ENCODE data around the gene TBC1D22A. TPM values are rescaled to one million over a fixed set of nuclear protein-coding genes. Genes with fewer than 3 reads are reported as not detected.

Gene TBC1D22A
- total RNA-seq, 2 donors from 2014 or later = 21.0 to 27.9 TPM

- no peaks in the 10 kb centered on the region for H3K9me3 ChIP-seq (ENCODE audit: control insufficient read depth, low read length)
- H3K9ac ChIP-seq (ENCODE audit: extremely low read depth, low read length, poor library complexity, severe bottlenecking) = no peak overlapping the region
- H3K4me1 ChIP-seq (ENCODE audit: control insufficient read depth, insufficient read depth, low read length) = peaks cover 6% of the 10 kb centered on the region
- WGBS, 2 experiments (ENCODE audit: insufficient coverage in 1 of 2, insufficient read length in 1 of 2) = 89 to 93% methylated on average over 11 to 20 of the region's 20 CpGs
- H3K27ac Mint-ChIP-seq = no peak overlapping the region
- no peak overlapping the region for H3K27ac ChIP-seq (ENCODE audit: low read depth, low read length)
- DNase-seq = peak; percentile 78
- H3K9me3 Mint-ChIP-seq = peaks cover 6% of the 10 kb centered on the region
- peak overlapping the region; percentile 81 for H3K4me3 Mint-ChIP-seq
- H3K27me3 Mint-ChIP-seq (ENCODE audit: insufficient read depth) = peaks cover 1% of the 10 kb centered on the region
- no peaks in the 10 kb centered on the region for H3K36me3 Mint-ChIP-seq (ENCODE audit: low read depth)
- no peaks in the 10 kb centered on the region for H3K27me3 ChIP-seq (ENCODE audit: control insufficient read depth, insufficient read depth, low read length, poor library complexity, severe bottlenecking)
- H3K4me3 ChIP-seq (ENCODE audit: low read length) = peak overlapping the region; percentile 63
- peaks cover 15% of the 10 kb centered on the region for H3K4me1 Mint-ChIP-seq
- H3K36me3 ChIP-seq (ENCODE audit: control insufficient read depth, insufficient read depth, low read length) = no peaks in the 10 kb centered on the region
- no peak for TF ChIP-seq CTCF (conservative IDR thresholded peaks at IDR 0.05)
Measured at GRCh38 chr22:46739094-46739870, 23.2 kb upstream of the TBC1D22A start.

GRCh38 chr22:46740910-46741780, 21.3 kb upstream of the TBC1D22A start:
- H3K9ac ChIP-seq (ENCODE audit: extremely low read depth, low read length, poor library complexity, severe bottlenecking) = no peak overlapping the region
- Mint-ChIP-seq H3K27me3 (ENCODE audit: insufficient read depth) (peaks cover 3% of the 10 kb centered on the region), H3K27ac (no peak overlapping the region), H3K4me3 (no peak overlapping the region), H3K9me3 (peaks cover 6% of the 10 kb centered on the region), H3K4me1 (peaks cover 11% of the 10 kb centered on the region), H3K36me3 (ENCODE audit: low read depth) (no peaks in the 10 kb centered on the region)
- H3K4me1 ChIP-seq (ENCODE audit: control insufficient read depth, insufficient read depth, low read length) = peaks cover 6% of the 10 kb centered on the region
- no peak for TF ChIP-seq CTCF (conservative IDR thresholded peaks at IDR 0.05)
- no peaks in the 10 kb centered on the region for H3K36me3 ChIP-seq (ENCODE audit: control insufficient read depth, insufficient read depth, low read length)
- no peak for DNase-seq
- 88 to 90% methylated on average over 5 to 14 of the region's 14 CpGs for WGBS, 2 experiments (ENCODE audit: insufficient coverage in 1 of 2, insufficient read length in 1 of 2)
- H3K27me3 ChIP-seq (ENCODE audit: control insufficient read depth, insufficient read depth, low read length, poor library complexity, severe bottlenecking) = no peaks in the 10 kb centered on the region
- no peak overlapping the region for H3K27ac ChIP-seq (ENCODE audit: low read depth, low read length)
- no peak overlapping the region for H3K4me3 ChIP-seq (ENCODE audit: low read length)
- H3K9me3 ChIP-seq (ENCODE audit: control insufficient read depth, low read length) = no peaks in the 10 kb centered on the region

- Histone ChIP-seq H3K9me3 (ENCODE audit: control insufficient read depth, low read length) (no peaks in the 10 kb centered on the region), H3K27ac (ENCODE audit: low read depth, low read length) (no peak overlapping the region), H3K4me1 (ENCODE audit: control insufficient read depth, insufficient read depth, low read length) (peaks cover 6% of the 10 kb centered on the region), H3K36me3 (ENCODE audit: control insufficient read depth, insufficient read depth, low read length) (no peaks in the 10 kb centered on the region), H3K27me3 (ENCODE audit: control insufficient read depth, insufficient read depth, low read length, poor library complexity, severe bottlenecking) (peaks cover 8% of the 10 kb centered on the region), H3K9ac (ENCODE audit: extremely low read depth, low read length, poor library complexity, severe bottlenecking) (no peak overlapping the region), H3K4me3 (ENCODE audit: low read length) (no peak overlapping the region)
- Mint-ChIP-seq H3K4me1 (peaks cover 5% of the 10 kb centered on the region), H3K27me3 (ENCODE audit: insufficient read depth) (peaks cover 12% of the 10 kb centered on the region), H3K27ac (no peak overlapping the region), H3K36me3 (ENCODE audit: low read depth) (no peaks in the 10 kb centered on the region), H3K9me3 (peaks cover 6% of the 10 kb centered on the region), H3K4me3 (no peak overlapping the region)
- no peak for DNase-seq
- peak; percentile 44 for TF ChIP-seq CTCF (conservative IDR thresholded peaks at IDR 0.05)
- WGBS, 2 experiments (ENCODE audit: insufficient coverage in 1 of 2, insufficient read length in 1 of 2) = 69 to 87% methylated on average over 3 to 6 of the region's 6 CpGs
Measured at GRCh38 chr22:46741974-46742519, 20.4 kb upstream of the TBC1D22A start.

Measured in endodermal cell (in vitro differentiated cells).